ENCODE measurements around the gene ZIC4.

ZIC4 gene

GRCh38 chr3:147395899-147396711 is 10.2 kb downstream of the ZIC4 start:
- H3K4me3 ChIP-seq (ENCODE audit: low read depth, low read length), result no peak overlapping the region

GRCh38 chr3:147394884-147395225 is 11.5 kb downstream of the ZIC4 start:
- no peak for DNase-seq (ENCODE audit: low read depth)
- H3K4me3 ChIP-seq (ENCODE audit: low read depth, low read length), result no peak overlapping the region
- no peak for TF ChIP-seq CTCF (IDR thresholded peaks at IDR 0.05; ENCODE audit: insufficient read depth, low read depth, low read length, missing control alignments)

More at GRCh38 chr3:147395899-147396711, 10.2 kb downstream of the ZIC4 start:
- no peak for DNase-seq (ENCODE audit: low read depth)
- no peak for TF ChIP-seq CTCF (IDR thresholded peaks at IDR 0.05; ENCODE audit: insufficient read depth, low read depth, low read length, missing control alignments)

- no peak overlapping the region for H3K4me3 ChIP-seq (ENCODE audit: low read depth, low read length)
- no peak for TF ChIP-seq CTCF (IDR thresholded peaks at IDR 0.05; ENCODE audit: insufficient read depth, low read depth, low read length, missing control alignments)
- no peak for DNase-seq (ENCODE audit: low read depth)
Observed at GRCh38 chr3:147393943-147394883, 12.1 kb downstream of the ZIC4 start.

GRCh38 chr3:147393261-147393942 is 12.9 kb downstream of the ZIC4 start:
- DNase-seq (ENCODE audit: low read depth), result no peak
- no peak for TF ChIP-seq CTCF (IDR thresholded peaks at IDR 0.05; ENCODE audit: insufficient read depth, low read depth, low read length, missing control alignments)
- no peak overlapping the region for H3K4me3 ChIP-seq (ENCODE audit: low read depth, low read length)

GRCh38 chr3:147392625-147392946 is 13.8 kb downstream of the ZIC4 start:
- no peak for DNase-seq (ENCODE audit: low read depth)
- TF ChIP-seq CTCF (IDR thresholded peaks at IDR 0.05; ENCODE audit: insufficient read depth, low read depth, low read length, missing control alignments), result no peak
- H3K4me3 ChIP-seq (ENCODE audit: low read depth, low read length), result no peak overlapping the region

GRCh38 chr3:147391781-147392624 is 14.3 kb downstream of the ZIC4 start:
- H3K4me3 ChIP-seq (ENCODE audit: low read depth, low read length), result no peak overlapping the region

More at GRCh38 chr3:147391781-147392624, 14.3 kb downstream of the ZIC4 start:
- no peak for DNase-seq (ENCODE audit: low read depth)
- TF ChIP-seq CTCF (IDR thresholded peaks at IDR 0.05; ENCODE audit: insufficient read depth, low read depth, low read length, missing control alignments), result no peak

Measured in GM12865 (cell line).